Stimulated activated CD8-positive, alpha-beta memory T cell treated with anti-CD3 and anti-CD28 coated beads, Interleukin-7, amount 100 ng/mL, for 24 hours (primary cell): ENCODE measurements around the gene SERPINA9.
"Not testable (repeated sequence)": the region's sequence is repeated elsewhere in the genome, so short reads cannot be mapped to it uniquely, and the experiment has no call there.

Source experiments
- DNase-seq: peaks from one replicate; pipeline ENCODE4 v3.0.0-alpha.2; 2020; ENCODE audit warnings: low read depth

SERPINA9 gene

GRCh38 chr14:94476023-94476422 lies at the start of gene SERPINA9:
SERPINA9 (minus strand) TSS chr14:94476197; CDS start chr14:94469840, 6,357 bp downstream.
- DNase-seq, result no peak

- no peak for DNase-seq
Observed at GRCh38 chr14:94524093-94524492, 48.1 kb upstream of the SERPINA9 start.

- DNase-seq, result no peak
Observed at GRCh38 chr14:94523265-94523664, 47.3 kb upstream of the SERPINA9 start.

GRCh38 chr14:94522115-94522724 lies 46.2 kb upstream of the SERPINA9 start:
- no peak for DNase-seq

GRCh38 chr14:94521375-94522114 lies 45.5 kb upstream of the SERPINA9 start:
- DNase-seq, result no peak

- DNase-seq, result no peak
Observed at GRCh38 chr14:94517641-94518257, 41.8 kb upstream of the SERPINA9 start.

- DNase-seq, result no peak
Observed at GRCh38 chr14:94517248-94517640, 41.2 kb upstream of the SERPINA9 start.

- no peak for DNase-seq
Observed at GRCh38 chr14:94515856-94516255, 39.9 kb upstream of the SERPINA9 start.

- DNase-seq, result no peak
Observed at GRCh38 chr14:94515426-94515825, 39.4 kb upstream of the SERPINA9 start.

- DNase-seq, result no peak
Observed at GRCh38 chr14:94514351-94514750, 38.4 kb upstream of the SERPINA9 start.

GRCh38 chr14:94510481-94510880 lies 34.5 kb upstream of the SERPINA9 start:
- DNase-seq, result not testable (repeated sequence)

- DNase-seq, result no peak
Observed at GRCh38 chr14:94509356-94509755, 33.4 kb upstream of the SERPINA9 start, which contains the start of gene SERPINA12. SERPINA12 (minus strand) TSS chr14:94509469; CDS start chr14:94498397, 11,072 bp downstream.

- no peak for DNase-seq
Observed at GRCh38 chr14:94505641-94506040, 29.6 kb upstream of the SERPINA9 start.

- no peak for DNase-seq
Observed at GRCh38 chr14:94505206-94505605, 29.2 kb upstream of the SERPINA9 start.

GRCh38 chr14:94501588-94502516 lies 25.9 kb upstream of the SERPINA9 start:
- DNase-seq, result no peak

- no peak for DNase-seq
Observed at GRCh38 chr14:94500264-94500663, 24.3 kb upstream of the SERPINA9 start.

GRCh38 chr14:94499673-94500072 lies 23.7 kb upstream of the SERPINA9 start:
- DNase-seq, result no peak

- DNase-seq, result no peak
Observed at GRCh38 chr14:94498215-94498614, 22.2 kb upstream of the SERPINA9 start.

GRCh38 chr14:94494085-94494484 lies 18.1 kb upstream of the SERPINA9 start:
- DNase-seq, result no peak

GRCh38 chr14:94491511-94491910 lies 15.5 kb upstream of the SERPINA9 start:
- no peak for DNase-seq

GRCh38 chr14:94489336-94489735 lies 13.3 kb upstream of the SERPINA9 start:
- DNase-seq, result no peak

GRCh38 chr14:94486883-94487282 lies 10.9 kb upstream of the SERPINA9 start:
- DNase-seq, result no peak
